A673 (cell line): ENCODE measurements around the gene MR1. TPM values are rescaled to one million over a fixed set of nuclear protein-coding genes. Genes with fewer than 3 reads are reported as not detected.

Experiments used
- BruUV-seq: library from RNA; stranded (reverse); fragments of 400-500 nt; replicated peaks from 2 replicates; lab custom pipeline; 2021; lab: Mats Ljungman, UMichigan
- CTCF ChIA-PET: fragments of 300-600 bp; sonication (Branson Sonifier 250); formaldehyde crosslinking; loops from one replicate; lab custom pipeline; 2022; ENCODE audit warnings: antibody characterized with exemption; lab: Charles Lee
- POLR2A ChIA-PET: fragments of 300-600 bp; sonication (Branson Sonifier 250); formaldehyde crosslinking; loops from one replicate; lab custom pipeline; 2022; ENCODE audit warnings: antibody characterized with exemption; ENCODE audit not compliant: low non-redundant PET; lab: Charles Lee
- DNase-seq: peaks from one replicate; pipeline ENCODE4 v3.0.0-alpha.2; 2015; ENCODE audit warnings: low spot score
- H3K27ac ChIP-seq: fragments of 200-600 bp; sonication (generic); 2 replicates; pipeline ENCODE4 v1.5.1; 2016; ENCODE audit warnings: mixed run types, low read depth, mild to moderate bottlenecking, mixed read lengths, antibody characterized with exemption, low read length; ENCODE audit not compliant: poor library complexity, severe bottlenecking
- H3K27me3 ChIP-seq: fragments of 200-600 bp; sonication (generic); replicated peaks from 2 replicates; pipeline ENCODE4 v1.6.1; 2017; ENCODE audit warnings: mixed run types, low read depth, mild to moderate bottlenecking, mixed read lengths, antibody characterized with exemption, low read length; ENCODE audit not compliant: insufficient read depth, poor library complexity
- H3K36me3 ChIP-seq: fragments of 200-600 bp; sonication (generic); 2 replicates; pipeline ENCODE4 v1.6.1; 2016; ENCODE audit warnings: mixed run types, mild to moderate bottlenecking, mixed read lengths, antibody characterized with exemption, low read length; ENCODE audit not compliant: insufficient read depth, poor library complexity, severe bottlenecking
- H3K4me1 ChIP-seq: fragments of 200-600 bp; sonication (generic); 2 replicates; pipeline ENCODE4 v1.6.1; 2017; ENCODE audit warnings: mixed run types, mild to moderate bottlenecking, mixed read lengths, antibody characterized with exemption, low read length; ENCODE audit not compliant: insufficient read depth, poor library complexity, severe bottlenecking
- H3K4me3 ChIP-seq: fragments of 200-600 bp; sonication (generic); 2 replicates; pipeline ENCODE4 v1.5.1; 2016; ENCODE audit warnings: low read depth, mixed run types, mild to moderate bottlenecking, mixed read lengths, low read length; ENCODE audit not compliant: poor library complexity, severe bottlenecking
- H3K9me3 ChIP-seq: fragments of 200-600 bp; sonication (generic); 2 replicates; pipeline ENCODE4 v1.6.1; 2016; ENCODE audit warnings: mixed run types, low read depth, mild to moderate bottlenecking, mixed read lengths, antibody characterized with exemption, low read length; ENCODE audit not compliant: poor library complexity, severe bottlenecking
- EZH2 ChIP-seq: fragments of 200-600 bp; sonication (generic); IDR thresholded peaks from 2 replicates; pipeline ENCODE4 v1.6.1; 2017; ENCODE audit warnings: borderline replicate concordance, low read depth, mild to moderate bottlenecking, mixed read lengths, antibody characterized with exemption, low read length; ENCODE audit not compliant: poor library complexity, severe bottlenecking
- intact Hi-C: fragments of 100-400 bp; cut with micrococcal nuclease; formaldehyde crosslinking; loops from one replicate; pipeline ENCODE4 v1.10.0; 2022; ENCODE audit not compliant: unreplicated experiment
- total RNA-seq: library from RNA; stranded (reverse); gene quantifications from 2 replicates; pipeline ENCODE4 v1.2.3, GENCODE V29; 2021
- TF ChIP-seq, protein P1 (sequence below): fragments of 300-800, 200-600 bp; sonication (generic); conservative IDR thresholded peaks from 2 replicates; pipeline ENCODE4 v1.5.1; 2017; ENCODE audit warnings: low read depth, mild to moderate bottlenecking, antibody characterized with exemption, low read length, moderate library complexity, mixed read lengths

The MR1 gene
- total RNA-seq, 1 experiment from 2014 or later = 2.6 TPM

DNA sequence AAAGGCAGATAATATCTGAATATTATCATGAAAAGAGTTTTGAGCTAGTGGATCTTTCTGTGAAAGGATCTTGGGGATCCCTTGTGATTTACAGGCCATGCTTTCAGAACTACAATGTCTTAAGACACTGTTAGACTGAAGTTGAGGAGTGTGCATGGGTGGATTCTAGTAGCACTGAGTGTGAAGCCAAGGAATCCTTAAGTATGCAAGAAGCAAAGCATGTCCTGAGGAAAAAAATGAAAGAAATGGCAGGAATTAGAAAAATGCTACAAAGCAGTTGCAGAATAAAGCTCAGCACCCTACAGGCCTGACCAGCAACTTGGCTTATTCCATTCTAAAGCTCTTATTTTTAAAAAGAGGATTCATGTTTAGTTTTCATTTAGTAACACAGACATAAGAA is 23.0 kb upstream of the MR1 start:
- TF ChIP-seq EZH2 = no peak
- TF ChIP-seq, protein P1, sequence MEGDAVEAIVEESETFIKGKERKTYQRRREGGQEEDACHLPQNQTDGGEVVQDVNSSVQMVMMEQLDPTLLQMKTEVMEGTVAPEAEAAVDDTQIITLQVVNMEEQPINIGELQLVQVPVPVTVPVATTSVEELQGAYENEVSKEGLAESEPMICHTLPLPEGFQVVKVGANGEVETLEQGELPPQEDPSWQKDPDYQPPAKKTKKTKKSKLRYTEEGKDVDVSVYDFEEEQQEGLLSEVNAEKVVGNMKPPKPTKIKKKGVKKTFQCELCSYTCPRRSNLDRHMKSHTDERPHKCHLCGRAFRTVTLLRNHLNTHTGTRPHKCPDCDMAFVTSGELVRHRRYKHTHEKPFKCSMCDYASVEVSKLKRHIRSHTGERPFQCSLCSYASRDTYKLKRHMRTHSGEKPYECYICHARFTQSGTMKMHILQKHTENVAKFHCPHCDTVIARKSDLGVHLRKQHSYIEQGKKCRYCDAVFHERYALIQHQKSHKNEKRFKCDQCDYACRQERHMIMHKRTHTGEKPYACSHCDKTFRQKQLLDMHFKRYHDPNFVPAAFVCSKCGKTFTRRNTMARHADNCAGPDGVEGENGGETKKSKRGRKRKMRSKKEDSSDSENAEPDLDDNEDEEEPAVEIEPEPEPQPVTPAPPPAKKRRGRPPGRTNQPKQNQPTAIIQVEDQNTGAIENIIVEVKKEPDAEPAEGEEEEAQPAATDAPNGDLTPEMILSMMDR = no peak
- no peak overlapping the region for H3K27ac ChIP-seq
- ChIA-PET CTCF (interaction anchor here (0.6 kb wide), 1 partner anchor 10 kb away, joined by 4 read pairs; no protein-coding TSS in a partner anchor), POLR2A (no interaction called here)
- no peak for DNase-seq
- H3K27me3 ChIP-seq = no peaks in the 10 kb centered on the region
- peaks cover 3% of the 10 kb centered on the region for H3K4me1 ChIP-seq
- BruUV-seq = no TSS peak
- no peak overlapping the region for H3K4me3 ChIP-seq
- H3K36me3 ChIP-seq = no peaks in the 10 kb centered on the region
- H3K9me3 ChIP-seq = no peaks in the 10 kb centered on the region
- intact Hi-C loops = no loop called here

DNA sequence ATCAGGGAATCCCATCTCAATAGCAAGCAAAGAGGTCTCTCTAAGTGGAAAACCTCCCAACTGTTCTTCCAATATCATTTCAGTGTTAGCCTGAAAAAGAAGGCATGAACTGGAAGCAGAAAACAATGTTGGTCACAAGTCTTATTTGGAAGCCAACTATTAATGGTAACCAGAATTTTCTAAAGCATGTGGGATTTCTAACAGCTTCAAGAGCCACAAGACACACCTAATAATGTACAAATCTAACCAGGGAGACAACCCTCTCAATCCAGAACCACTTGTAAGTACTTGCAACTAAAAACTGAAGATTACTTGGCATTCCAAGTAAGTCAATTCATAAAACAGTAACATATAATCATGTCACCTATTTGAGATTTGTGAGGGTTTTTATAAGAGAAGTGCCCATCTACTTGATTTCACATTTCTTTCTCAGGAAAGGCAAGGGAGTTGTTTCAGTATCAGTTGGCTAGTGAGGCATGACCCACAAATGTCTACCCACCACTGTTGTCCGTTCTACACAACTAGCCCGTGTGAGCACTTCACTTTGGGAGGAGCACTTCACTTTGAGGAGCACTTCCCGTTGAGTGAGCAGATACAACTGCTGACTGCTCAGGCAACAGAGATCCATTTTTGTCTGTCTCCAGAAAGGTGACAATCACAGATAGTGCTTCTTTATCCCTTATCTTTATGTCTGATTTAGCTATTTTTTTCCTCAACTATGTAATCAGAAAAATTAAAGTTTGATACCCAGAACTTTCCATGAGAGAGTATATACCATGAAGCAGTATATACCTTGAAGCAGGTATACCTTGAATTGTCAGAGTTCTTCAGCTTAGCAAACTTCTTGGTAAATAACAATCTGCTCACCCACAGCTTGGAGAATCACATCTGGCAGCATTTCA is 22.2 kb upstream of the MR1 start:
- ChIA-PET CTCF (no interaction called here), POLR2A (no interaction called here)

DNA sequence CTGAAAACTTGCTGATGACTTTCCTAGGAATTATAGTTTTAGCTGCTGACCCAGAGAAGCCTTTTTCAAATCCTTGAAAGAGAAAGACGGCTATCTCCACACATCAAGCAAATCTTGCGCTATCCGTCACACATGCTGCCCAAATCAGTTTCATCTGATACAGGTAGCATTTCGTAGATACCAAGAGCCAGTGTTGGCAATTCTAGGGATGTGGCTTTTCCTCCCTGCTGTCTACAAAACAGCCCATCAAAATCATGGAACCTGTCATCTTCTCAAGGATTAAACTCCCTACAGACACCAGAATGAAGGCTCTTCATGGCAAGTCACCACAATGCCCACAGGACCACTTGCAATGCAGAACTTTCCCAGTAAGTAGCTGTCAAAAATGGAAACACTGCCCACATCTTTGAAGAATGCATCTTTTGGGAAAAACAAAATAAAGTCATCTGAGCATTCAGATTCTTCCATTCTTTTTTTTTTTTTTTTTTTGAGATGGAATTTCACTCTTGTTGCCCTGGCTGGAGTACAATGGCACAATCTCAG is 21.5 kb upstream of the MR1 start:
- Histone ChIP-seq H3K4me3 (no peak overlapping the region), H3K9me3 (no peaks in the 10 kb centered on the region), H3K4me1 (peaks cover 3% of the 10 kb centered on the region), H3K27ac (no peak overlapping the region), H3K27me3 (no peaks in the 10 kb centered on the region), H3K36me3 (no peaks in the 10 kb centered on the region)
- BruUV-seq = no TSS peak
- ChIA-PET CTCF (no interaction called here), POLR2A (no interaction called here)
- TF ChIP-seq EZH2 = no peak
- TF ChIP-seq, protein P1 = no peak
- intact Hi-C loops = no loop called here
- no peak for DNase-seq

More for the DNA sequence above, 22.2 kb upstream of the MR1 start:
- intact Hi-C loops = no loop called here
- DNase-seq = no peak
- Histone ChIP-seq H3K27me3 (no peaks in the 10 kb centered on the region), H3K27ac (no peak overlapping the region), H3K36me3 (no peaks in the 10 kb centered on the region), H3K4me1 (peaks cover 3% of the 10 kb centered on the region), H3K9me3 (no peaks in the 10 kb centered on the region), H3K4me3 (no peak overlapping the region)
- TF ChIP-seq EZH2 = no peak
- TF ChIP-seq, protein P1 = no peak
- no TSS peak for BruUV-seq
